Measurements from ENCODE around the gene ARHGEF19. TPM values are rescaled to one million over a fixed set of nuclear protein-coding genes. Genes with fewer than 3 reads are reported as not detected.
A peak's percentile ranks its signal among the peaks of the same experiment; 100 is the strongest.
"Not testable (repeated sequence)": the region's sequence is repeated elsewhere in the genome, so short reads cannot be mapped to it uniquely, and the experiment has no call there.

The ARHGEF19 gene
- total RNA-seq, 1 experiment from 2014 or later, result 21.1 TPM

GRCh38 chr1:16196874-16197273 is 15.6 kb downstream of the ARHGEF19 start:
- no peak overlapping the region for H4K5ac ChIP-seq (ENCODE audit: insufficient read length, low read depth, low read length)
- H3K4ac ChIP-seq (ENCODE audit: low read depth, low read length), result no peak overlapping the region
- no peak overlapping the region for H2BK12ac ChIP-seq (ENCODE audit: insufficient read length, low read depth, low read length)
- H2AK5ac ChIP-seq (ENCODE audit: insufficient read length, low read length), result no peak overlapping the region
- H2BK5ac ChIP-seq (ENCODE audit: insufficient read length, low read length), result no peak overlapping the region
- no peaks in the 10 kb centered on the region for H3K9me3 ChIP-seq (ENCODE audit: control insufficient read depth, low read depth, low read length)
- TF ChIP-seq, protein P1, sequence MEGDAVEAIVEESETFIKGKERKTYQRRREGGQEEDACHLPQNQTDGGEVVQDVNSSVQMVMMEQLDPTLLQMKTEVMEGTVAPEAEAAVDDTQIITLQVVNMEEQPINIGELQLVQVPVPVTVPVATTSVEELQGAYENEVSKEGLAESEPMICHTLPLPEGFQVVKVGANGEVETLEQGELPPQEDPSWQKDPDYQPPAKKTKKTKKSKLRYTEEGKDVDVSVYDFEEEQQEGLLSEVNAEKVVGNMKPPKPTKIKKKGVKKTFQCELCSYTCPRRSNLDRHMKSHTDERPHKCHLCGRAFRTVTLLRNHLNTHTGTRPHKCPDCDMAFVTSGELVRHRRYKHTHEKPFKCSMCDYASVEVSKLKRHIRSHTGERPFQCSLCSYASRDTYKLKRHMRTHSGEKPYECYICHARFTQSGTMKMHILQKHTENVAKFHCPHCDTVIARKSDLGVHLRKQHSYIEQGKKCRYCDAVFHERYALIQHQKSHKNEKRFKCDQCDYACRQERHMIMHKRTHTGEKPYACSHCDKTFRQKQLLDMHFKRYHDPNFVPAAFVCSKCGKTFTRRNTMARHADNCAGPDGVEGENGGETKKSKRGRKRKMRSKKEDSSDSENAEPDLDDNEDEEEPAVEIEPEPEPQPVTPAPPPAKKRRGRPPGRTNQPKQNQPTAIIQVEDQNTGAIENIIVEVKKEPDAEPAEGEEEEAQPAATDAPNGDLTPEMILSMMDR (conservative IDR thresholded peaks at IDR 0.05), result no peak
- Mint-ChIP-seq H3K9me3 (no peaks in the 10 kb centered on the region), H3K4me1 (no peaks in the 10 kb centered on the region), H3K4me3 (no peak overlapping the region), H3K27ac (no peak overlapping the region), H3K27me3 (ENCODE audit: low read depth) (no peaks in the 10 kb centered on the region; the same call in 1 of the 2 replicates), H3K36me3 (ENCODE audit: insufficient read depth in 1 of 3, low read depth in 3 of 3) (peaks cover 2 to 36% (median 3%) of the 10 kb centered on the region in 3 experiments; a peak in 4 of 7 replicates)
- DNase-seq, result no peak
- H4K20me1 ChIP-seq (ENCODE audit: control insufficient read depth, insufficient read depth, insufficient read length), result no peaks in the 10 kb centered on the region
- WGBS (ENCODE audit: extremely low coverage, insufficient read length, low lambda C conversion rate), result no CpG with 5 or more reads among the region's 3 CpGs
- no peaks in the 10 kb centered on the region for H3K23me2 ChIP-seq (ENCODE audit: insufficient read length, low read depth, low read length, poor library complexity, severe bottlenecking)
- no peak overlapping the region for H2BK15ac ChIP-seq (ENCODE audit: low read depth, low read length)
- no peak overlapping the region for H3K23ac ChIP-seq (ENCODE audit: insufficient read length, low read depth, low read length)
- no peak overlapping the region for H3K56ac ChIP-seq (ENCODE audit: insufficient read length, low read depth, low read length)
- no peak overlapping the region for H3K4me2 ChIP-seq (ENCODE audit: insufficient read depth, insufficient read length, low read length)
- no peak overlapping the region for H3K27ac ChIP-seq (ENCODE audit: insufficient read length, low read depth, low read length)
- H3K18ac ChIP-seq (ENCODE audit: insufficient read length, low read depth, low read length), result no peak overlapping the region
- H3K9ac ChIP-seq (ENCODE audit: extremely low read depth, insufficient read length, low read length), result no peak overlapping the region
- H4K91ac ChIP-seq (ENCODE audit: insufficient read length, low read depth, low read length), result no peak overlapping the region
- no peaks in the 10 kb centered on the region for H3K27me3 ChIP-seq (ENCODE audit: insufficient read depth, low read length)
- no peaks in the 10 kb centered on the region for H3K4me1 ChIP-seq (ENCODE audit: insufficient read depth, low read length)
- no peaks in the 10 kb centered on the region for H3K79me1 ChIP-seq (ENCODE audit: insufficient read depth, low read depth, low read length, poor library complexity, severe bottlenecking)
- no peak overlapping the region for H2BK20ac ChIP-seq (ENCODE audit: low read depth, low read length, poor library complexity, severe bottlenecking)
- no peak overlapping the region for H3K14ac ChIP-seq (ENCODE audit: insufficient read depth, low read length)
- H3K79me2 ChIP-seq (ENCODE audit: insufficient read depth, low read length), result no peaks in the 10 kb centered on the region
- H3T11ph ChIP-seq (ENCODE audit: low read length), result no peak overlapping the region
- H2BK120ac ChIP-seq (ENCODE audit: low read depth, low read length, poor library complexity, severe bottlenecking), result no peak overlapping the region
- H4K8ac ChIP-seq (replicated peaks; ENCODE audit: insufficient read length, low read depth, low read length), result no peak overlapping the region
- no peak overlapping the region for H2AFZ ChIP-seq (ENCODE audit: low read length)

DNA sequence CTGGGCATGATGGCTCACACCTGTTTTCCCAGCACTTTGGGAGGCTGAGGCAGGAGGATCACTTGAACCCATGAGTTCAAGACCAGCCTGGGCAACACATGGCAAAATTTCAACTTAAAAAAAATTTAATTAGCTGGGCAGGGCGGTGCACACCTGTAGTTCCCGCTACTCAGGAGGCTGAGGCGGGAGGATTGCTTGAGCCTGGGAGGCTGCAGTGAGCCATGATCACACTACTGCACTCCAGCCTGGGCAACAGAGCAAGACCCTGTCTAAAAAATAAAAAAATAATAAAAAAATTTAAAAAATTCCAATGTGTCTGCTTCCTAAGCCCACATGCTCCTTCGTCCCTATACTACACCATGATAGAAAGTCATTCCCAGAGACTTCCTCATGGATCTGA is 16.3 kb downstream of the ARHGEF19 start:
- not testable (repeated sequence) for H4K91ac ChIP-seq (ENCODE audit: insufficient read length, low read depth, low read length); H3T11ph ChIP-seq (ENCODE audit: low read length); H3K27me3 ChIP-seq (ENCODE audit: insufficient read depth, low read length); H3K4me2 ChIP-seq (ENCODE audit: insufficient read depth, insufficient read length, low read length); H3K18ac ChIP-seq (ENCODE audit: insufficient read length, low read depth, low read length); H3K27ac ChIP-seq (ENCODE audit: insufficient read length, low read depth, low read length); H3K9me3 ChIP-seq (ENCODE audit: control insufficient read depth, low read depth, low read length); H3K4ac ChIP-seq (ENCODE audit: low read depth, low read length); H3K79me2 ChIP-seq (ENCODE audit: insufficient read depth, low read length); H3K4me1 Mint-ChIP-seq; H4K20me1 ChIP-seq (ENCODE audit: control insufficient read depth, insufficient read depth, insufficient read length); H2BK20ac ChIP-seq (ENCODE audit: low read depth, low read length, poor library complexity, severe bottlenecking); H2BK5ac ChIP-seq (ENCODE audit: insufficient read length, low read length); H3K56ac ChIP-seq (ENCODE audit: insufficient read length, low read depth, low read length); H2BK120ac ChIP-seq (ENCODE audit: low read depth, low read length, poor library complexity, severe bottlenecking); H3K23me2 ChIP-seq (ENCODE audit: insufficient read length, low read depth, low read length, poor library complexity, severe bottlenecking); H3K4me3 Mint-ChIP-seq; DNase-seq; H3K14ac ChIP-seq (ENCODE audit: insufficient read depth, low read length); H4K5ac ChIP-seq (ENCODE audit: insufficient read length, low read depth, low read length); H3K9ac ChIP-seq (ENCODE audit: extremely low read depth, insufficient read length, low read length); H2BK12ac ChIP-seq (ENCODE audit: insufficient read length, low read depth, low read length); H2AK5ac ChIP-seq (ENCODE audit: insufficient read length, low read length); H3K23ac ChIP-seq (ENCODE audit: insufficient read length, low read depth, low read length); H4K8ac ChIP-seq (replicated peaks; ENCODE audit: insufficient read length, low read depth, low read length); H2BK15ac ChIP-seq (ENCODE audit: low read depth, low read length); H2AFZ ChIP-seq (ENCODE audit: low read length); H3K27me3 Mint-ChIP-seq (ENCODE audit: low read depth); H3K4me1 ChIP-seq (ENCODE audit: insufficient read depth, low read length); H3K9me3 Mint-ChIP-seq; H3K79me1 ChIP-seq (ENCODE audit: insufficient read depth, low read depth, low read length, poor library complexity, severe bottlenecking)
- WGBS (ENCODE audit: extremely low coverage, insufficient read length, low lambda C conversion rate), result no CpG with 5 or more reads among the region's 4 CpGs
- H3K27ac Mint-ChIP-seq, result peak overlapping the region in 1 of 3 experiments; percentile 50; a peak in 1 of 7 replicates
- H3K36me3 Mint-ChIP-seq (ENCODE audit: insufficient read depth in 1 of 3, low read depth in 3 of 3), result peaks cover 2 to 30% (median 3%) of the 10 kb centered on the region in 3 experiments; a peak in 4 of 7 replicates
